ENCODE data around the gene AHCTF1. TPM values are rescaled to one million over a fixed set of nuclear protein-coding genes. Genes with fewer than 3 reads are reported as not detected.

AHCTF1 gene
- total RNA-seq, 2 donors from 2014 or later = 36.9 to 41.9 TPM

DNA sequence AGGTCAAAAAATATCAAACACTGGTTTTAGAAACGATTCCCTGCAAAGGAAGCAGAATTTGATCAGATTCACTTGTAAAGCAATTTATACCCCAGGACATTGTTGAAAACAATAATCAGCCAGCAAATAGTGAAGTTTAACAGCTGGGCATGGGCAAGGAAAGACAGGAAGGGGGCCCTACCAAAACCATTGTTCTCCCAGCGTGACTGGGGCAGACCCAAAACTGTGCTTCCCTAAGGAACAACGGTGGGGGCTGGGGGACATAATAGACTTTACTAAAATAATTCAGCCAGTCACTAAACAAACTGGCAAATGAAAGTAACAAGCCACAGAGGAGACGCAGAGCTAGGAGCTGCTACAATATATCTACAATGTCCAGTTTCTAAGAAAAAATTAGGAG, 100.2 kb downstream of the AHCTF1 start:
- DNase-seq = no peak
- no peaks in the 10 kb centered on the region for H3K36me3 ChIP-seq (ENCODE audit: control insufficient read depth, insufficient read depth, low read length)
- H3K9ac ChIP-seq (ENCODE audit: extremely low read depth, low read length, poor library complexity, severe bottlenecking) = no peak overlapping the region
- Mint-ChIP-seq H3K36me3 (ENCODE audit: low read depth) (peaks cover 5% of the 10 kb centered on the region), H3K27ac (no peak overlapping the region), H3K9me3 (peaks cover 28% of the 10 kb centered on the region), H3K4me1 (no peaks in the 10 kb centered on the region), H3K27me3 (ENCODE audit: insufficient read depth) (no peaks in the 10 kb centered on the region), H3K4me3 (no peak overlapping the region)
- peaks cover 17% of the 10 kb centered on the region for H3K9me3 ChIP-seq (ENCODE audit: control insufficient read depth, low read length)
- no peak overlapping the region for H3K27ac ChIP-seq (ENCODE audit: low read depth, low read length)
- H3K4me1 ChIP-seq (ENCODE audit: control insufficient read depth, insufficient read depth, low read length) = no peaks in the 10 kb centered on the region
- 83 to 91% methylated on average over 1 to 4 of the region's 4 CpGs for WGBS, 2 experiments (ENCODE audit: insufficient coverage in 1 of 2, insufficient read length in 1 of 2)
- no peak overlapping the region for H3K4me3 ChIP-seq (ENCODE audit: low read length)
- no peaks in the 10 kb centered on the region for H3K27me3 ChIP-seq (ENCODE audit: control insufficient read depth, insufficient read depth, low read length, poor library complexity, severe bottlenecking)
- TF ChIP-seq, protein P1, sequence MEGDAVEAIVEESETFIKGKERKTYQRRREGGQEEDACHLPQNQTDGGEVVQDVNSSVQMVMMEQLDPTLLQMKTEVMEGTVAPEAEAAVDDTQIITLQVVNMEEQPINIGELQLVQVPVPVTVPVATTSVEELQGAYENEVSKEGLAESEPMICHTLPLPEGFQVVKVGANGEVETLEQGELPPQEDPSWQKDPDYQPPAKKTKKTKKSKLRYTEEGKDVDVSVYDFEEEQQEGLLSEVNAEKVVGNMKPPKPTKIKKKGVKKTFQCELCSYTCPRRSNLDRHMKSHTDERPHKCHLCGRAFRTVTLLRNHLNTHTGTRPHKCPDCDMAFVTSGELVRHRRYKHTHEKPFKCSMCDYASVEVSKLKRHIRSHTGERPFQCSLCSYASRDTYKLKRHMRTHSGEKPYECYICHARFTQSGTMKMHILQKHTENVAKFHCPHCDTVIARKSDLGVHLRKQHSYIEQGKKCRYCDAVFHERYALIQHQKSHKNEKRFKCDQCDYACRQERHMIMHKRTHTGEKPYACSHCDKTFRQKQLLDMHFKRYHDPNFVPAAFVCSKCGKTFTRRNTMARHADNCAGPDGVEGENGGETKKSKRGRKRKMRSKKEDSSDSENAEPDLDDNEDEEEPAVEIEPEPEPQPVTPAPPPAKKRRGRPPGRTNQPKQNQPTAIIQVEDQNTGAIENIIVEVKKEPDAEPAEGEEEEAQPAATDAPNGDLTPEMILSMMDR (conservative IDR thresholded peaks at IDR 0.05) = no peak

DNA sequence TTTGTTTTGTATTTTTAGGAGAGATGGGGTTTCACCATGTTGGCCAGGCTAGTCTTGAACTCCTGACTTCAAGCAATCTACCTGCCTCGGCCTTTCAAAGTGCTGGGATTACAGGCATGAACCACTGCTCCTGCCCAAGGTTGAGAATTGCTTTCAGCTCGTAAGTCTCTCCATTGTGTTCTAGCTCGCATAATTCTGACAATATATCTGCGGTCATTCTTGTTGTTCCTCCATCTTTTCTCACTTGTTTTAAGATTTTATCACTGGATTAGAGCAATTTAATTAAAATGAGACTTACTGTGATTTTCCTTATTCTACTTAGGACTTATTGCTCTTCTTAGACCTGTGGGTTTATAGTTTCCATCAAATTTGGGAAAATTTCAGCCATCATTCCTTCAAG, 102.9 kb downstream of the AHCTF1 start:
- H3K9ac ChIP-seq (ENCODE audit: extremely low read depth, low read length, poor library complexity, severe bottlenecking) = no peak overlapping the region
- no peaks in the 10 kb centered on the region for H3K4me1 Mint-ChIP-seq
- no peak for DNase-seq
- TF ChIP-seq, protein P1 (conservative IDR thresholded peaks at IDR 0.05) = no peak
- H3K4me1 ChIP-seq (ENCODE audit: control insufficient read depth, insufficient read depth, low read length) = no peaks in the 10 kb centered on the region
- no peak overlapping the region for H3K4me3 Mint-ChIP-seq
- H3K36me3 ChIP-seq (ENCODE audit: control insufficient read depth, insufficient read depth, low read length) = no peaks in the 10 kb centered on the region
- H3K9me3 ChIP-seq (ENCODE audit: control insufficient read depth, low read length) = peaks cover 17% of the 10 kb centered on the region
- no peak overlapping the region for H3K4me3 ChIP-seq (ENCODE audit: low read length)
- peaks cover 5% of the 10 kb centered on the region for H3K36me3 Mint-ChIP-seq (ENCODE audit: low read depth)
- no peaks in the 10 kb centered on the region for H3K27me3 Mint-ChIP-seq (ENCODE audit: insufficient read depth)
- H3K27me3 ChIP-seq (ENCODE audit: control insufficient read depth, insufficient read depth, low read length, poor library complexity, severe bottlenecking) = no peaks in the 10 kb centered on the region
- H3K9me3 Mint-ChIP-seq = peaks cover 28% of the 10 kb centered on the region
- no peak overlapping the region for H3K27ac ChIP-seq (ENCODE audit: low read depth, low read length)
- H3K27ac Mint-ChIP-seq = no peak overlapping the region
- 91 to 97% methylated on average over 4 of the region's 4 CpGs for WGBS, 2 experiments (ENCODE audit: insufficient coverage in 1 of 2, insufficient read length in 1 of 2)

DNA sequence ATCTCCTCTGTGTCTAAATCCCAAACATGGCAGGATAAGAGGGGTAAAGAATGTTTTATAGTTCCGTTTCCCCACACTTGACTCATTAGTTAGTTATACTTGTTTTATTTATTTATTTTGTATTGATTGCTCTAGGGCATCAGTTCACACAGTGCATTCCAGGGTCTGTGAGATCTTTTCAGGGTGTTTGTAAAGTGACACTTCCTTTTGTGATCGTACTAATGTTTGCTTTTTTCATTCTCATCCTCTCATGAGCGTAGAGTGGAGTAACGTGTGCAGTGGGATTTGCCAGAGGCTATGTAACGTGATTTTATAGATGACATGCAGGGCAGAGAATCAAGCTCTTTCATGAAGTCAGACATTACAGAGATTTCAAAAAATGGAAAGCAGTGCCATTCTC, 104.4 kb downstream of the AHCTF1 start:
- Mint-ChIP-seq H3K27ac (no peak overlapping the region), H3K27me3 (ENCODE audit: insufficient read depth) (no peaks in the 10 kb centered on the region), H3K36me3 (ENCODE audit: low read depth) (peaks cover 5% of the 10 kb centered on the region), H3K4me3 (no peak overlapping the region), H3K9me3 (peaks cover 24% of the 10 kb centered on the region), H3K4me1 (no peaks in the 10 kb centered on the region)
- Histone ChIP-seq H3K27me3 (ENCODE audit: control insufficient read depth, insufficient read depth, low read length, poor library complexity, severe bottlenecking) (no peaks in the 10 kb centered on the region), H3K36me3 (ENCODE audit: control insufficient read depth, insufficient read depth, low read length) (no peaks in the 10 kb centered on the region), H3K27ac (ENCODE audit: low read depth, low read length) (no peak overlapping the region), H3K4me1 (ENCODE audit: control insufficient read depth, insufficient read depth, low read length) (no peaks in the 10 kb centered on the region), H3K9me3 (ENCODE audit: control insufficient read depth, low read length) (peaks cover 17% of the 10 kb centered on the region), H3K9ac (ENCODE audit: extremely low read depth, low read length, poor library complexity, severe bottlenecking) (no peak overlapping the region), H3K4me3 (ENCODE audit: low read length) (no peak overlapping the region)
- TF ChIP-seq, protein P1 (conservative IDR thresholded peaks at IDR 0.05) = no peak
- no peak for DNase-seq
- 85 to 93% methylated on average over 4 of the region's 5 CpGs for WGBS, 2 experiments (ENCODE audit: insufficient coverage in 1 of 2, insufficient read length in 1 of 2)

Data from endodermal cell (in vitro differentiated cells).